Measurements from ENCODE around the gene MEDAG. TPM values are rescaled to one million over a fixed set of nuclear protein-coding genes. Genes with fewer than 3 reads are reported as not detected.
A peak's percentile ranks its signal among the peaks of the same experiment; 100 is the strongest.

Gene MEDAG
- 100 to 1,000 TPM; 163 to 634 TPM for total RNA-seq

DNA sequence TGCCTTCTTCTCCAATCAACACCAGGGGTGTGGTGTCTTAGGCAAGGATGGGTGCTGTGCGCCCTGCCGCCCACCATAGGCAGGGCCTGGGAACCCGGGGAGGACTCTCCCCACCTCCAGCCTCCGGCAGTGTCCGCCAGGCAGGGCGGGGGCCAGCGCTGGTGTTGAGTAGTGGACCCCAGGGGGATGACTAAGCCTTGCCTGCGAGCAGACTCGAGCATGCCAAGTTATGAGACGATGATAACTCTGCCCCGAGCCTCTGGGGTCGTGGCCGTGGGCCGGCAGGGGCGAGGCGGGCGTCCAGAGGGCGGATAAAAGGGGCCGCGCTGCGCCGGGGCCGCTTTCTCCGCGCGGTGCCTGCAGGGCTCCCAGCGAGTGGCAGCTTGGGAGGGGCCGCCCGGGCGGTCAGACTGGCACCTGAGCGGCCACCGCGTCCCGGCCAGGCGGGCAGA lies at the start of gene MEDAG:
Gene MEDAG, plus strand, starts transcription at position 340 of the 452 bp plus-strand sequence. CDS start 245 bp downstream, outside the sequence.
- Histone ChIP-seq H3K4me3 (peak within 1 kb of the TSS; percentile 88), H3K27ac (peak within 1 kb of the TSS; percentile 96 to 98), H3K36me3 (no peaks in the 10 kb centered on the region), H3K9me3 (no peaks in the 10 kb centered on the region), H3K27me3 (replicated peaks; ENCODE audit: insufficient read depth) (no peaks in the 10 kb centered on the region), H3K4me1 (ENCODE audit: control insufficient read depth in 1 of 2, low read depth in 2 of 2) (peaks cover 13 to 54% of the 10 kb centered on the region in 2 donors)
- ATAC-seq (ENCODE audit: insufficient number of reproducible peaks, low FRiP score, low read depth), result peak; percentile 89
- TF ChIP-seq, protein P1, sequence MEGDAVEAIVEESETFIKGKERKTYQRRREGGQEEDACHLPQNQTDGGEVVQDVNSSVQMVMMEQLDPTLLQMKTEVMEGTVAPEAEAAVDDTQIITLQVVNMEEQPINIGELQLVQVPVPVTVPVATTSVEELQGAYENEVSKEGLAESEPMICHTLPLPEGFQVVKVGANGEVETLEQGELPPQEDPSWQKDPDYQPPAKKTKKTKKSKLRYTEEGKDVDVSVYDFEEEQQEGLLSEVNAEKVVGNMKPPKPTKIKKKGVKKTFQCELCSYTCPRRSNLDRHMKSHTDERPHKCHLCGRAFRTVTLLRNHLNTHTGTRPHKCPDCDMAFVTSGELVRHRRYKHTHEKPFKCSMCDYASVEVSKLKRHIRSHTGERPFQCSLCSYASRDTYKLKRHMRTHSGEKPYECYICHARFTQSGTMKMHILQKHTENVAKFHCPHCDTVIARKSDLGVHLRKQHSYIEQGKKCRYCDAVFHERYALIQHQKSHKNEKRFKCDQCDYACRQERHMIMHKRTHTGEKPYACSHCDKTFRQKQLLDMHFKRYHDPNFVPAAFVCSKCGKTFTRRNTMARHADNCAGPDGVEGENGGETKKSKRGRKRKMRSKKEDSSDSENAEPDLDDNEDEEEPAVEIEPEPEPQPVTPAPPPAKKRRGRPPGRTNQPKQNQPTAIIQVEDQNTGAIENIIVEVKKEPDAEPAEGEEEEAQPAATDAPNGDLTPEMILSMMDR (IDR thresholded peaks at IDR 0.05), result no peak
- peak; percentile 92 for DNase-seq (ENCODE audit: low spot score)

DNA sequence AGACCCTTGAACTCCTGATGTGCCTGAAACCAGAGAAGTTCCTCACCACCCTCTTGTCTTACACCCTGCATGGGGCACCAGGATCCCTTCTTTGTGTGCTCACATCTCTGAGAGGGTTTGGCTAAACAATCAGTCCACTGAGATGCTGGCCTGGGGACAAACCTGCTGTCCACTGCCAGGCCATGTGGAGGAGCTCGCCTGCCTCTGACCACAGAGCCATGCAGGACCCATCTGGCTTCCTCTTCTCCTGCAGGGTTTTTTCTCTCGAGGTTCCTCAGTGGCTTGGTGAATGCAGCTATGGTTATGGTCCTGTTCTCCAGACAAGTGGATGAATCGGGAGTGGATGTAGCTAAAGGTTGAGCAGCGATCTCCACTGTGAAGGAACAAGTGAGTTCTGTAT lies 49.1 kb upstream of the MEDAG start:
- H3K27me3 ChIP-seq (replicated peaks; ENCODE audit: insufficient read depth), result no peaks in the 10 kb centered on the region
- H3K9me3 ChIP-seq, result no peaks in the 10 kb centered on the region
- no peak for ATAC-seq (ENCODE audit: insufficient number of reproducible peaks, low FRiP score, low read depth)
- no peak overlapping the region for H3K27ac ChIP-seq
- no peaks in the 10 kb centered on the region for H3K4me1 ChIP-seq (ENCODE audit: control insufficient read depth in 1 of 2, low read depth in 2 of 2)
- DNase-seq (ENCODE audit: low spot score), result no peak
- TF ChIP-seq, protein P1 (IDR thresholded peaks at IDR 0.05), result no peak
- no peak overlapping the region for H3K4me3 ChIP-seq
- no peaks in the 10 kb centered on the region for H3K36me3 ChIP-seq

DNA sequence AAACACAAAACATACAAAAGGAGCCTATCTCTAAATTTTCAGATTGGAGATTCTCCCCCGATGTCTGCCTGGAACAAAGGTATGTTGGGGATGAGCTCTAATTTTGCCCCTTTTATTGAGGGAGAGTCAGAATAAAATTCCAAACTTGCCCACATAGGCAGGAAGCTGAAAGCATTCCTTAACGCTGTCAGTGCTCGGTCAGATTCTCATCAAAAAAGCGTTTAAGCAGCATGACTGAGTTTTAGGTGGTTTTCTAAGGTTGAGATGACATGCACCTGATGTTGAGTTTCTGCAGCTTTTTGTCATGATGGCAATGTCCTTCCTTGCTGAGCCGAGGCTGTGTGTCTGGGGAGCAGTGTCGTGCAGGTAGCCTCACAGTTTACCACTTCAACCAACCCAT lies 48.4 kb upstream of the MEDAG start:
- TF ChIP-seq, protein P1 (IDR thresholded peaks at IDR 0.05), result no peak
- H3K27me3 ChIP-seq (replicated peaks; ENCODE audit: insufficient read depth), result no peaks in the 10 kb centered on the region
- ATAC-seq (ENCODE audit: insufficient number of reproducible peaks, low FRiP score, low read depth), result no peak
- no peak for DNase-seq (ENCODE audit: low spot score)
- H3K36me3 ChIP-seq, result no peaks in the 10 kb centered on the region
- H3K9me3 ChIP-seq, result no peaks in the 10 kb centered on the region
- no peak overlapping the region for H3K4me3 ChIP-seq
- H3K27ac ChIP-seq, result no peak overlapping the region
- H3K4me1 ChIP-seq (ENCODE audit: control insufficient read depth in 1 of 2, low read depth in 2 of 2), result peaks cover 0 to 5% of the 10 kb centered on the region in 2 donors

DNA sequence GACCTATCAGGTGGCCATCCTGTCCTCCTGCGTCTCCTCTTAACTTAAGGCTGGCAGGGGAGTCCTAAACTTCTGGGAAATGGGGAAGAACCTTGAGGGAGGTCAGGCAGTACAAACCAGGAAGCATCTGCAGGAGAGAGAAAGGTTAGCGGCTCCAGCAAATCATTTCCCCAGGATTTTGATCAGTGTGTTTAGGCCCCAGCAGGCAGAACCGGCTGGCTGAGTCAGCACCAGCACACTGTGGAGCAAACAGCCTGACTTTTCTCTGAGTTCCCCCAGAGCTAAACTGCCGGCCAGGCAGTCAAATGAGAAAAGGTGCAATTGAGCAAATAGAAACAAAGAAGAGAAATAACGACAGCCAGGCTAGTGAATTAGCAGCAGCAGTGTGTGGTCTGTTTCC lies 46.7 kb upstream of the MEDAG start:
- DNase-seq (ENCODE audit: low spot score), result no peak
- Histone ChIP-seq H3K9me3 (no peaks in the 10 kb centered on the region), H3K27me3 (replicated peaks; ENCODE audit: insufficient read depth) (no peaks in the 10 kb centered on the region), H3K4me1 (ENCODE audit: control insufficient read depth in 1 of 2, low read depth in 2 of 2) (peaks cover 13 to 22% of the 10 kb centered on the region in 2 donors), H3K36me3 (no peaks in the 10 kb centered on the region), H3K4me3 (no peak overlapping the region), H3K27ac (no peak overlapping the region)
- TF ChIP-seq, protein P1 (IDR thresholded peaks at IDR 0.05), result no peak
- ATAC-seq (ENCODE audit: insufficient number of reproducible peaks, low FRiP score, low read depth), result no peak

DNA sequence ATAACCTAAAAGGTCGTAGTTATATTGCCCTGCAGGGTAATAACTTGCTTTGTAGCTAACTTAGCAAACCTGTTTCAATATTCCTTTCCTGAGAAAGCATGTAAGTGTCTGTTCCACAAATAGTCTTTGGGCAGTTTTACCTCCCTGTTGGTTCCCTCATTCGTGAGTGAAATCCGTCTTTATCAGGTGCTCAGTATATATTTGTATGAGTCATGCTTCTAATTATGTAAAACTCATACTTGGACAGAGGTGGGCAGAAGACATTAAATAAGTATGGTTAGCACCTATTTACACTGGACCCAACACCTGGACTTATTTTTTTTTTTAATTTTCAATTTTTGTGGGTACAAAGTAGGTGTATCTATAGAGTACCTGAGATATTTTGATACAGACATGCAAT lies 44.9 kb upstream of the MEDAG start:
- Histone ChIP-seq H3K27me3 (replicated peaks; ENCODE audit: insufficient read depth) (no peaks in the 10 kb centered on the region), H3K9me3 (no peaks in the 10 kb centered on the region), H3K36me3 (no peaks in the 10 kb centered on the region), H3K4me1 (ENCODE audit: control insufficient read depth in 1 of 2, low read depth in 2 of 2) (peaks cover 15 to 41% of the 10 kb centered on the region in 2 donors), H3K4me3 (no peak overlapping the region), H3K27ac (no peak overlapping the region)
- ATAC-seq (ENCODE audit: insufficient number of reproducible peaks, low FRiP score, low read depth) (no peak), DNase-seq (ENCODE audit: low spot score) (no peak)
- TF ChIP-seq, protein P1 (IDR thresholded peaks at IDR 0.05), result no peak

Measured in thoracic aorta (tissue), 2 donors.